GM12873 (cell line): ENCODE measurements around the gene KLHDC7A.

Source experiments
- TF ChIP-seq, protein P1 (sequence below): IDR thresholded peaks from 2 replicates; pipeline ENCODE4 v1.5.1; 2012; ENCODE audit warnings: low read depth, mild to moderate bottlenecking, moderate library complexity, low read length, control low read depth; ENCODE audit not compliant: insufficient read depth; ENCODE audit errors: missing control alignments

KLHDC7A gene

DNA sequence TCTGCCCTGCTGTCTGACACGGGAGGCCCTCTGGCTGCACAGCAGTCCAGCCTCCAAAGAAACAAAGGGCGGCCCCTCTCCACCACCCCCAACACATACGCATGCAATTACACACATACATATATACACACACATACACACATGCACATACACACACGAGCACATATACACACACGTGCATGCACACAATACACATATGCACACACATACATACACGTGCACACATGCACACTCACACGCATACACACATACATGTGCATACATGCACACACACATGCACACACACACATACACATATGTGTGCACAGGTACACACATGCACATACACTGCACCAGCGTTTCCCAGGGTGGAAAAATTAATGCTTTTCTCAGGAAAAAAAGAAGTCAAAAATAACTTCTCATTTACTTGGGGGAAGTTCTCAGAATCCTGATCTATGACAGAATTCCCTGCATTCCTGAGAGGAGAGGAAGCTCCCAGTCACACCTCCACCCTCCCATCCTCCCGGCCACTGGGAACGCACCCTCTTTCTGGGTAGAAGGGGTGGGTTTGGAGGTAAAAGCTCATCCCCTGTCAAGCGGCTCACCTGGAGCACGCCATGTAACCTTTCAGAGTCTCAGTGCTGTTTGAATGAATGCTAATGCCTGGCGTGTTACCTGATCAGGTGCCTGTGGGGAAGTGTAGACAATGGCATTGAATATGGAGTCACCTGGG, 33.1 kb upstream of the KLHDC7A start:
- TF ChIP-seq, protein P1, sequence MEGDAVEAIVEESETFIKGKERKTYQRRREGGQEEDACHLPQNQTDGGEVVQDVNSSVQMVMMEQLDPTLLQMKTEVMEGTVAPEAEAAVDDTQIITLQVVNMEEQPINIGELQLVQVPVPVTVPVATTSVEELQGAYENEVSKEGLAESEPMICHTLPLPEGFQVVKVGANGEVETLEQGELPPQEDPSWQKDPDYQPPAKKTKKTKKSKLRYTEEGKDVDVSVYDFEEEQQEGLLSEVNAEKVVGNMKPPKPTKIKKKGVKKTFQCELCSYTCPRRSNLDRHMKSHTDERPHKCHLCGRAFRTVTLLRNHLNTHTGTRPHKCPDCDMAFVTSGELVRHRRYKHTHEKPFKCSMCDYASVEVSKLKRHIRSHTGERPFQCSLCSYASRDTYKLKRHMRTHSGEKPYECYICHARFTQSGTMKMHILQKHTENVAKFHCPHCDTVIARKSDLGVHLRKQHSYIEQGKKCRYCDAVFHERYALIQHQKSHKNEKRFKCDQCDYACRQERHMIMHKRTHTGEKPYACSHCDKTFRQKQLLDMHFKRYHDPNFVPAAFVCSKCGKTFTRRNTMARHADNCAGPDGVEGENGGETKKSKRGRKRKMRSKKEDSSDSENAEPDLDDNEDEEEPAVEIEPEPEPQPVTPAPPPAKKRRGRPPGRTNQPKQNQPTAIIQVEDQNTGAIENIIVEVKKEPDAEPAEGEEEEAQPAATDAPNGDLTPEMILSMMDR, result no peak

DNA sequence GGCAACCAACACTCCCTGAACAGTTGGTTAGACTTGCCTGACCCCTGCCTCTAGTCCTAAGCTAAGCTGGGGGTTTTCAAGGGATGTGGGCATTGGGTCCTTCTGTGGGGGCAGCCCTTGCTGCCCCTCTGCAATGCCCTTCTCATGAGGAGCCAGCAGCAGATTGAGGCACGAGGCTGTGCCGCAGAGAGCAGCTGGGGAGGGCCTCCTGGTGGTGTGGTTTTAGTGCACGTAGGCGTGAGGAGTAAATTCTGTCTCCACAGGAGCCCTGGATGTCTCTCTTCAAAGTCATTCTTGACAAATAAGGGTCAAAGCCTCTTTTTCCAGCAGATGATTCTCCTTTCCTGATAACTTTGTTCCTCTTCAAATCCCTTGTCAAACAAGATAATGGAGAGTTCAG, 31.8 kb upstream of the KLHDC7A start:
- TF ChIP-seq, protein P1, result no peak

DNA sequence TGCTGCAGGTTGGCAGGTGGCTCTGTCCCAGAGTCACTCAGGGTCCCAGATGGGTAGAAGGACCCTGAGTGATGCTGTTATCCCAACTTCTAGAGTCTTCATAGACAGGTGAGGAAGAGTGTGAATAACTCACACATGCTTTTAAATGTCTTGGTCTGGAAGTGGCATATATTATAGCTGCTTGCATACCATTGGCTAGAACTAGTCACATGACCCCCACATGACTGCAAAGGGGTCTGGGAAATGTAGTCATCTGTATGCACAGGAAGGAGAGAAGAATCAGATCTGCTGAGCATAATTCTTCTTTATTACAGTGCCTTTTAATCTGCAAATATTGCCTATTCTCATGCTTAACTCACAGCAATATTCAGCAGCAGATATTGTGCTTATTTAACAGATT, 28.2 kb upstream of the KLHDC7A start:
- TF ChIP-seq, protein P1, result no peak

DNA sequence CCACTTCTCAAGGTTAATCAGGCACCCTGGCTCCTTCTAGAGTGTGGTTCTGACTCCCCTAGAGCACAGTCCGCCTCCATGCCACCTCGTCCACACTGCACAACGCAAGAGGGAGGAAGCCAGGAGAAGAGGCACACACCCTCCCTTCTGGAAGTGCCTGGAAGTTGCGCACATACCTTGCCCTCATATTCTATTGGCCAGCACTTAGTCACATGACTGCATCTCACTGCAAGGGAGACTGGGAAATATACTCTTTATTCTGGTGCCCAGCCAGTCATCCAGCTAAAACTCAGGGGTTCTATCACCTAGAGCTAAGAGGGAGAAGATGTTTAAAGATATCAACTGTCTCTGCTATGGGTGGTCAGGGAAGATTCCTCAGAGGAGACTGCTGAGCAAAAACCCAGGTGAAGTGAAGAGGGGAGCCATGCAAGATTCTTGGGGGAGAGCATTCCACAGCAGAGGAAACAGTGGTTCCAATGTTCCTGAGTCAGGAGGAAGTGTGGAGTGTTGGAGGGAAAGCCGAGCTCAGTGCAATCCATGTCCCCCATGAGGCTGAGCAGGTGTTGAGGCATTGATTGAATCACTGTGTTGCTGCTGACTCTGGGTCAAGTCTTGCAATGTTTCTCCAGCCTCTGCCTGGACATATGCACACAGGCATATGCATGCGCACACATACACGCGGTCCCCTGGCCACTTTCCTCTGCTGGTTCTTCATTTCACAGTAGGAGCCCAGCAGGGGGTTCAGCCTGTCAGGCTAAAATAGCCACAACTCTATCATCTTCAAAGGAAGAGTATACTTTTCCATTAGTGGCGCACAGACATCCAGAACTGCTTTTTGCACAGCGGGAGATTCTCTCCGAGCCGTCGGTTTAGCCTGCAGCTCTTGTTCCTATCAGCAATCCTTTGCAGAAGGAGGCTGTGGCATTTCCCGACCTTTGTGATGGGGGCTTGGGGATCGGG, 22.3 kb upstream of the KLHDC7A start:
- TF ChIP-seq, protein P1, result no peak

DNA sequence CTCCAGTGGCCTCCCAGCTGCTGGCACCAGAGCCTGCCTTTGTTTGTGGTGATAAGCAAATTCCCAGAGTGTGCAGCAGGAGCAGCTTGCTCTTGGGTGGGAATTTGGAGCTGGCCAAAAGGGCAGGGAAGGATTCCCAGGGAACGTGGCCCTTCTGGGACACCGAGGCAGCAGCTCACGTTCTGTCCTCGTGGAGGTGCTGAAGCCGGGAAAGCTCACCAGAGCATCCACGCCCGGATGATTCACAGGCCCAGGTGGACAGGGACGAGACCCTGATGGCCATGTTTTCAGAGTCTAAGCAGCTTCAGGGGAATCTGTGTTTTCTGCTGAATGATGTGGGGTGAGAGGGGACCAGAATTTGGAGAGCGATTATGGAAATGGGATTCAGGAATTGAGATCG, 19.1 kb upstream of the KLHDC7A start:
- TF ChIP-seq, protein P1, result no peak

DNA sequence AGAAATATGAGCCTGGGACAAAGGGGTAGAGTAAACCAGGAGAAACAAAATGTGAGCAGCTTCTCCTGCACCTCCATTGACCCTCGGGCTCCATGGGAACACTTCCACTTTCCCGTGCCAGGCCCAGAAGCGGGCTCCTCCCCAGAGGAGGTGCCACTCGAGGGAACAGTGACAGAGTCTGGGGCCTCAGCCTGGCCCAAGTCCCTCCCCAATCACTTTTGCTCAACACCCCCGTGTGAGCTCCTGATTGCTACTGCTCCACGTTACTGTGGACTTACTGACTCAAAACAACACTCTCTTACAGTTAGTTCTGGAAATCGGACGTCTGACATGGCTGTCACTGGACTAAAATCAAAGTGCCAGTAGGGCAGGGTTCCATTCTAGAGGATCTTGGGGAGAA, 17.7 kb upstream of the KLHDC7A start:
- TF ChIP-seq, protein P1, result no peak

DNA sequence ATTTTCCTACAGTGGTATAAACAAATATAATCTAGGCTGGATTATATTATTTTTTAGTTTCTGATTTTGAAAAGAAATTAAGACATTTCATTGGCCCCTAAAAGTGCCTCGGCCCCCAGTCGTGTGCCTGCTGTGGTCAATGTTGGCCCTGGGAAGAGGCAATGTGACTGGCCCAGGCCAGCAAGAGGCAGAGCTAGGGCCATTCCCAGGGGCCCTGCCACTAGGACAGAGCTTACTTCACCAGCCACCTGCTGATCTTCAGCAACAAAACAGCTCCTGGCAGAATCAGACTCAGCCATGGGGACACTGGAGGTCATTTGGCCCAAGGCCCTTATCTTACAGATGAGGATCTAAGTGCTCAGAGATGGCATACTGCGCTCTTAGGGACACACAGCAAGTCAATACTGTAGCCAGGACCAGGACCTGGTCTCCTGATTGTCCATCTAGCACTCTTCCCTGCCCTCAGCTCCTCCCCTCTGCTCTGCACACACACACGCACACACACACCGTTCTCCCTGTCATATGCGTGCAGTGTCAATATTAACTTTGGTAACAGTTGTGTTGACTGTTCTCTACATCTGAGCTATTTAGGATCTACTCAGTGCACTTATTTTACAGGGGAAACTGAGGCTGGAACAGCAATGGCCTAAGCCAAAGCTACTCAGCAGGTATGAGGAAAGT, 16.6 kb upstream of the KLHDC7A start:
- TF ChIP-seq, protein P1, result no peak
